Measurements from ENCODE around the gene PCDH19.
"Not testable (repeated sequence)": the region's sequence is repeated elsewhere in the genome, so short reads cannot be mapped to it uniquely, and the experiment has no call there.

The PCDH19 gene, protein sequence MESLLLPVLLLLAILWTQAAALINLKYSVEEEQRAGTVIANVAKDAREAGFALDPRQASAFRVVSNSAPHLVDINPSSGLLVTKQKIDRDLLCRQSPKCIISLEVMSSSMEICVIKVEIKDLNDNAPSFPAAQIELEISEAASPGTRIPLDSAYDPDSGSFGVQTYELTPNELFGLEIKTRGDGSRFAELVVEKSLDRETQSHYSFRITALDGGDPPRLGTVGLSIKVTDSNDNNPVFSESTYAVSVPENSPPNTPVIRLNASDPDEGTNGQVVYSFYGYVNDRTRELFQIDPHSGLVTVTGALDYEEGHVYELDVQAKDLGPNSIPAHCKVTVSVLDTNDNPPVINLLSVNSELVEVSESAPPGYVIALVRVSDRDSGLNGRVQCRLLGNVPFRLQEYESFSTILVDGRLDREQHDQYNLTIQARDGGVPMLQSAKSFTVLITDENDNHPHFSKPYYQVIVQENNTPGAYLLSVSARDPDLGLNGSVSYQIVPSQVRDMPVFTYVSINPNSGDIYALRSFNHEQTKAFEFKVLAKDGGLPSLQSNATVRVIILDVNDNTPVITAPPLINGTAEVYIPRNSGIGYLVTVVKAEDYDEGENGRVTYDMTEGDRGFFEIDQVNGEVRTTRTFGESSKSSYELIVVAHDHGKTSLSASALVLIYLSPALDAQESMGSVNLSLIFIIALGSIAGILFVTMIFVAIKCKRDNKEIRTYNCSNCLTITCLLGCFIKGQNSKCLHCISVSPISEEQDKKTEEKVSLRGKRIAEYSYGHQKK (N-terminal part only)

DNA sequence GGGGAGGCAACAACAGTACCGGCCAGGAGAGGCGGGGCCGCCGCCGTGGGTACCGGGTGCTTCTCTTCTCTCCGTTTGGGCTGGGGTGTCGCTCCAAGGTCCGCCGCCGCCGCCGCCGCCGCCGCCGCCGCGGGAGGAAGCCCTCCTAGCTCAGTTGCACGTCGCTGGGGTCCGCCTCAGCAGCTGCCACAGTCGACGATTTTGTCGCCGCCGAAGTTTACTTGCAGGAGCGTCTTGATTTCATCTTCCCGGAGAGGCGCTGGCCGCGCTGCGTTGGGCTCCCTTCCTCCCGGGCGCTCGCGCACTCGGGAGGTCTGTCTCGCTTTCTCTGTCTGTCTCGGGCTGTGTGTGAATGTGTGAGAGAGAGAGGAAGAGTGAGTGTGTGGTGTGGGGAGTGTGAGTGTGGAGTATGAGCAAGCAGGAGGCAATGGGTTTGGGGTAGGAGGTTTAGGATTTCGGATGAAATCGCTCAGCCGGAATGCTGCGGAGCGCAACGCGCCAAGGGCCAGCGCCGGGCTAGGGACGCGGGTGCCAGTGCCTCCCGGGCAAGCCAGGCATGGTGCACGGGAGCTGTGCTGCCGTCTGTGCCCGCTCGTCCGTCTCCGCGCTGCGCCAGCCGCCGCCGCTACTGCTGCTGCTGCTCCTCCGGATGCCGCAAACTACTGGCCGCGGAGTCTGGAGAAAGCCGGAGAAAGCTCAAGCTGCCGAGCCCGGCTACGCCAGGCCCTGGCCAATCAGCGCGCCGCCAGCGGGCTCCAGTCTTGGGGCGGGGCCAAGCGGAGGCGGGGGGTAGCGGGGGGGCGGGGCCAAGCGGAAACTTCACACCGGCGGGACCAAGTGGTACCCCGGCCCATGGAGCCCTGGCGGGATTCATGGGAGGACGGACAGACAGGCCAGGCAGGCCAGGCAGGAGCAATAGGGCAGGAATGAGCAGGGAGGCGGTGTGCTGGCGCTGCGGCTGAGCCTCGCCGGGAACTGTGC, at the start of gene PCDH19:
Gene PCDH19, minus strand, starts transcription at position 664 of the 981 bp plus-strand sequence. CDS start 1,676 bp downstream, outside the sequence.
- DNase-seq (ENCODE audit: low spot score), result peak; percentile 50

GRCh38 chrX:100449696-100450608, 39.9 kb upstream of the PCDH19 start:
- no peak for DNase-seq (ENCODE audit: low spot score)

GRCh38 chrX:100447655-100448397, 37.8 kb upstream of the PCDH19 start:
- DNase-seq (ENCODE audit: low spot score), result peak; percentile 41

- DNase-seq (ENCODE audit: low spot score), result no peak
Observed at GRCh38 chrX:100445593-100445992, 35.5 kb upstream of the PCDH19 start.

DNA sequence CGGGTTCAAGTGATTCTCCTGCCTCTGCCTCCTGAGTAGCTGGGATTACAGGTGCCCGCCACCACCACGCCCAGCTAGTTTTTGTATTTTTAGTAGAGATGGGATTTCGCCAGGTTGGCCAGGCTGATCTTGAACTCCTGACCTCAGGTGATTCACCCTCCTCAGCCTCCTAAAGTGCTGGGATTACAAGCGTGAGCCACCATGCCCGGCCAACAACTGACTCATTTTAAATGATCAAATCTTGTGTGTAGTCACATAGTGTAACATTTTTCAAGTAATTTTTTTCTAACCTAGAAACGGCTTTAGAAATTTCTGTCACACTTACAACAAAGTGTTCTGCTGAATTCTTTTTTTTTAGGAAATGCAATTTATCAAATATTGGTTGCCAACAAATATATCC, 31.2 kb upstream of the PCDH19 start:
- DNase-seq (ENCODE audit: low spot score), result not testable (repeated sequence)

GRCh38 chrX:100440006-100440405, 29.9 kb upstream of the PCDH19 start:
- no peak for DNase-seq (ENCODE audit: low spot score)

DNA sequence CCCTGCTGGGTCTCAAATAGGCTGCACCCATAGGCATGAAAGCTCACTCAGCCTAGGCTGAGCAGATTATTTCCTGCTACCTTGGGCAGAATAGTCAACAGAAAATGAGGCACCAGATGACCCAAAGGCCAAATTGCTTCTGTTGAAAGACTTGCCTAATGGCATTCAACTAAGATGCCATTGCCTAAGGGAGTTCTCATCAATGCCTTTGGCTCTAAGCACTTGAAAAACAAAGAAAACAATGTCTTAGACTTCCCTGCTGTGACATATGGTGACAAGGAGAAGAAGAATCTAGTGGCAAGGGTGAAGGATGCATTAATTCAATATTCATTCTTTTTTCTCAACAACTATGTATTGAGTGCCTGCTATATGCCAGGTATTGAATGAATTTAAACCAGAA, 25.7 kb upstream of the PCDH19 start:
- no peak for DNase-seq (ENCODE audit: low spot score)

DNA sequence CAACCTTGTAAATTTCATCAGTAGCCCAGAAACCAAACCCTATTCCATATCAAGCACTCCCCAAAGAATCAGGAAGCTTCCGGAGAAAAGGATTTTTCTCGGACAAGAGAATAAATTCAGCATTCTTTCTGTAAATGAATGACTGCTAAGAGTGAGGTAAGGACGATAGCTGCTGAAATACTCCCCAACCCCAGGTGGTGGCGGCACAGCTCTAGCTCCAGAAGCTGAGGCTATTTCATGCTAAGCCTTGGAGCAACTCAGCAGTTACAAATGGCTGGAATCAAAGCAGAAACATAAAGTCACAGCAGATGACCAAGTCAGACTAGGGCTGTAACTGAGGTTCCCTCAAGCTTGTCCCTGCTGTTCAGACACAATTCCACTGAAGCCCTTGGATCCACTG, 13.9 kb upstream of the PCDH19 start:
- peak; percentile 19 for DNase-seq (ENCODE audit: low spot score)

DNA sequence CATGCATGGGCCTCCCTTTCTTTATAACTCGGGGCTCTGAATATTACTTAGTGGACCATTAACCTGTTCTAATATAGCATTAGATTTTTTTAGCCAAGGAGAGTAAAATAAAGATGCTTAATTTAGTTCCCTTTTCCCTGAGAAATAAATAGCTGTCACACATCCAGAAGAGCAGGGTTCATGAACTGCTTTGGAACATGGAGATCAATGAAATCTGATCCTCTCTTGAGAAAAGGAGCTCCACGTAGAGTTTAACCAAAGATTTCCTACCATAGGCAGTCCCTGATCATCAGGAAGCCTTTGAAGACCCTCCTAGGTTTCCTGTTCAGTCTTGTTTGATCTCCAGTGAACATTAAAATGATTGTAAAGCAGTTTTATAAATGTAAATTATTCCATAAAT, 8.5 kb upstream of the PCDH19 start:
- no peak for DNase-seq (ENCODE audit: low spot score)

DNA sequence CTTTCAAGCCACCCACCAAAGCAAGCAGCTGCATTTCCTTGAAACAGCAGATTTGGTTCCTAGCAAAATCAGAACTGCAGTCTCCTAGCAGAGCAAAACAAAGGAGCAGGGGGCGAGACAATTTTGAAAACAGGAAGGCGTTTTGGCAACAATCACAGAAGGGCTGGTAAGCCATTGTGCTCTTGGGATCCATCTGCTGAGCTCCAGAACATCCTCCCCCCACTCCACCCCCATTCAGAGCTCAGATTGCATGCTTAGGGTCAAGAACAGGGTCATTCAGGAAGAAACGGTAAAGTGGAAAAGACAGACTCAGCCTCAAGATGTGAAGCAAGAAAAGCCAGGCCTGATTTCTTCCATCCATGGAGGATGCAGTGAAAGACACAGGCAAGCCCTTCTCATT, 7.6 kb upstream of the PCDH19 start:
- no peak for DNase-seq (ENCODE audit: low spot score)

DNA sequence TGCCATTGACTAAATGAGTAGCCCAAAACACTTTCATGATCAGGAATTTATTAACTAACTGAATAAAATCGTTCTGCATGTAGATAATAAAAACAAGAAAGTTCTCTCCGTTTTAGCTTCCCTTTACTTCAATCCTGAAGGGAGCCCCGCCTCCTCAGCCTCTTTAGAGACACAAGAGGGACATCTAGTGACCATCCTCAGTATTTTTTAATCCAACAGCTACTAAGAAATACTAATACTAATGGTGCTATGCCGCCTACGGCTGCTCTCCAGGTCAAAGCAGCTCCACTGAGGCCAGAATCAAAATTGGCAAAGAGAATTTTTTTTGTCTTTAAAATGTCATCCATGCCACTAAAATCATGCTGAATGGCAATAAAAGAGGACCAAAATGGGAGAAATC, 3.2 kb upstream of the PCDH19 start:
- peak; percentile 64 for DNase-seq (ENCODE audit: low spot score)

GRCh38 chrX:100411802-100412715, 2.0 kb upstream of the PCDH19 start:
- DNase-seq (ENCODE audit: low spot score), result no peak

GRCh38 chrX:100410901-100411801, 1.1 kb upstream of the PCDH19 start:
- DNase-seq (ENCODE audit: low spot score), result no peak

DNA sequence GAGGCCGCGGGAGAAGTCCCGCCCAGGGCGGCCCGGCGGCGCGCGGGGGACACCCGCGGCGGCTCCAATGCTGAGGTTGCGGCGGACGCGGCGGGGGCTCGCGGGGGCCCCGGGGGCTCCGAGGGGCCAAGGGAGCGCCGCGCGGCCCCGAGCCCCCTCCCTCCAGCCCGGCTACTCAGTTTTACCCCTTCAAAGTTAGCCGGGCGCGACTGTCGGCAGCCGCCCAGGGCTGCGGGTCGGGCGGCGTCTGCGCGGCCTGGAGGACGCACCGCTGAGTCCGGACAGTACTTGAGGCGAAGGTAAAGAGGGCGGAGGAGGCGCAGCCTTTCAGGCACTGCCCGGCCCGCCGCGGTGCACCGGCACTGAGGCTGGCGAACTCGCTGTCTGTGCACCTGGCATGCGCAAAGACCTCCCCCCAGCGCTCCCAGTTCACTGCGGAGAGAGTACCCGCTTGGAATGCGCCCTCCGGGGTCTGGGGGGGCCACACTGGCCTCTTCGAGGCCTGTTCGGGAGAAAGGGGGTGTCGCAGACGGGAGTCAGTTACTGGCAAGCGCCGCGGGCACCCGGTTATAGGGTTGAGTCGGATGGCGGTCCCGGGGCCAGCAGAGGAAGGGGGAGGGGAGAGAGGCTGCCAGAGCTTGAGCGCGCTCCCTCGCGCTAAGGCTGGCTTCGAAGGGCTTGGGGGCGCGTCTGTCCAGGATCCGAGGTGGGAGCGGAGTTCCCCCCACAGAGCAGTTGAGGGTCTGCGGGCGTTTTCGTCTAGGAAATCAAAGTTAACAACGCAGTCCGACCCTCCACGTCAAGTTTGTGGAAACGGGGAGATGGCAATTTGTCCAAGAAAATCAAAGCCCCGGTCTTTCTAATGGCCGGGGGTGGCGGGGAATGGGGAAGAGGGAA, 1.1 kb downstream of the PCDH19 start:
- no peak for DNase-seq (ENCODE audit: low spot score)

DNA sequence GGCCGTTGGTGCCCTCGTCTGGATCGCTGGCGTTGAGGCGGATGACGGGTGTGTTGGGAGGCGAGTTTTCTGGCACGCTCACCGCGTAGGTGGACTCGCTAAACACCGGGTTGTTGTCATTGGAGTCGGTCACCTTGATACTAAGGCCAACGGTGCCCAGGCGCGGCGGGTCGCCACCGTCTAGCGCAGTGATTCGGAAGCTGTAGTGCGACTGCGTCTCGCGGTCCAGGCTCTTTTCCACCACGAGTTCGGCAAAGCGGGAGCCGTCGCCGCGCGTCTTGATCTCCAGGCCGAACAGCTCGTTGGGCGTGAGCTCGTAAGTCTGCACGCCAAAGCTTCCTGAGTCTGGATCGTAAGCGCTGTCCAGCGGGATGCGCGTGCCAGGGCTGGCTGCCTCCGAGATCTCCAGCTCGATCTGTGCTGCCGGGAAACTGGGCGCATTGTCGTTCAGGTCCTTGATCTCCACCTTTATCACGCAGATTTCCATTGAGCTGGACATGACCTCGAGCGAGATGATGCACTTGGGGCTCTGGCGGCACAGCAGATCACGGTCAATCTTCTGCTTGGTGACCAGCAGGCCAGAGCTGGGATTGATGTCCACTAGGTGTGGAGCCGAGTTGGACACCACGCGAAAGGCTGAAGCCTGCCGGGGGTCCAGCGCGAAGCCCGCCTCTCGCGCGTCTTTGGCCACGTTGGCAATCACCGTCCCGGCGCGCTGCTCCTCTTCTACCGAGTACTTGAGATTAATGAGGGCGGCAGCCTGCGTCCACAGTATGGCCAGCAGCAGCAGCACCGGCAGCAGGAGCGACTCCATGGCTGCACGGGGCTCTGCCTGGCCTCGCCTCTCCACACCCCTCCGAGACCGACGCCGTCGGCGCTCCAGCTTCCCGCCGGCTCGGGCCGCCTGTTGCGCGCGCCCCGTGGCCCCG, 2.0 kb downstream of the PCDH19 start:
- DNase-seq (ENCODE audit: low spot score), result no peak

Measured in COLO829 (cell line).